Adrenal gland (tissue), 12 donors: ENCODE measurements around the gene GID4. TPM values are rescaled to one million over a fixed set of nuclear protein-coding genes. Genes with fewer than 3 reads are reported as not detected.

Experiments used
- DNase-seq, 7 donors: peaks; one replicate each; pipeline ENCODE4 v3.0.0-alpha.2; 2019 to 2020
- H3K27ac ChIP-seq, 5 donors: fragments of 200-600 bp; sonication (generic) in 4 of 5; 1 replicate in 3 of 5; 2 replicates in 2 of 5; pipeline versions ENCODE4 v1.5.1 to v1.8.0; 2016 to 2020; ENCODE audit warnings: mild to moderate bottlenecking in 1 of 5
- H3K27me3 ChIP-seq: fragments of 200-600 bp; 2 replicates; pipeline ENCODE4 v1.8.0; 2021
- H3K36me3 ChIP-seq, 2 donors: fragments of 200-600 bp; replicated peaks in 1 of 2; 1 replicate in 1 of 2; 2 replicates in 1 of 2; pipeline versions ENCODE4 v1.5.1 to v1.8.0; 2018 to 2022
- H3K4me1 ChIP-seq, 2 donors: fragments of 200-600 bp; replicated peaks in 1 of 2; 1 replicate in 1 of 2; 2 replicates in 1 of 2; pipeline versions ENCODE4 v1.5.1 to v1.8.0; 2018 to 2021
- H3K4me3 ChIP-seq, 4 donors: fragments of 200-600 bp; sonication (generic) in 3 of 4; one replicate each; pipeline ENCODE4 v1.5.1; 2016 to 2018
- H3K9me3 ChIP-seq, 3 donors: fragments of 200-600 bp; sonication (generic) in 1 of 3; replicated peaks in 1 of 3; 1 replicate in 2 of 3; 2 replicates in 1 of 3; pipeline versions ENCODE4 v1.5.1 to v1.8.0; 2016 to 2021
- POLR2A ChIP-seq, 2 donors: fragments of 450-650 bp; IDR thresholded peaks; one replicate each; pipeline ENCODE4 v1.6.1; 2017; ENCODE audit warnings: antibody characterized with exemption in 2 of 2, mild to moderate bottlenecking in 2 of 2, moderate library complexity in 1 of 2
- WGBS, 4 donors: extraction: QIAGEN DNeasy Blood & Tissue Kit in 2 of 4; methylation state at CpG; one replicate each; pipeline versions ENCODE4 v1.1.5 to v1.1.7; 2013 to 2017; 5-methylcytosine and 5-hydroxymethylcytosine counted together
- intact Hi-C, 2 donors: fragments of 100-400 bp; cut with DNase I; formaldehyde crosslinking; loops; one replicate each; pipeline versions ENCODE4 v1.14.1 to v1.15.0; 2022 to 2023
- polyA plus RNA-seq, 3 donors: library from polyadenylated mRNA; stranded (reverse); fragments of 200-250 nt in 2 of 3; fragments of 350-450 nt in 1 of 3; fragmentation: Illumina TruSeq in 1 of 3; extraction: RNeasy Lipid Tissue Mini Kit (QIAGEN cat#74804) in 1 of 3; gene quantifications; one replicate each; pipeline ENCODE4 v1.2.3, GENCODE V29; 2013 to 2014
- total RNA-seq, 9 donors: library from RNA; depleted of rRNA in 4 of 9; stranded (reverse); fragments of >200 nt in 4 of 9; fragments of 120-200 nt in 1 of 9; fragmentation: NEBNext Ultra II Directional in 1 of 9; extraction: Animal tissue kit (Norgen Biotek cat#: 25700) in 1 of 9; gene quantifications; one replicate each; pipeline versions ENCODE4 v1.1.0 to v1.2.4, GENCODE V29; 2013 to 2023
- TF ChIP-seq, protein P1 (sequence below), 6 experiments: fragments of 450-650 bp in 4 of 6; fragments of 200-600 bp in 2 of 6; sonication (generic) in 1 of 6; IDR thresholded peaks; 1 replicate in 5 of 6; 2 replicates in 1 of 6; pipeline versions ENCODE4 v1.5.1 to v1.8.0; 2016 to 2021; ENCODE audit warnings: antibody characterized with exemption in 6 of 6, mild to moderate bottlenecking in 2 of 6, moderate library complexity in 1 of 6
- donor health status: healthy with polysubstance abuse.
- donor health status: Bipolar disorder and iron deficiency.
- donor health status: DM: yes; HTN: yes; CAD: no.
- donor health status: DM: no; HTN: no; CAD: no.
- donor health status: DM: no; HTN: no; CAD: no.
- donor health status: DM: yes; HTN: yes; CAD: no.

The GID4 gene
- total and polyA plus RNA-seq, 12 donors, result 4.2 to 16.7 (median 9.7) TPM

GRCh38 chr17:18069101-18069500 is 29.9 kb downstream of the GID4 start:
- H3K4me3 ChIP-seq, result no peak overlapping the region
- H3K36me3 ChIP-seq, result peaks cover 0 to 20% of the 10 kb centered on the region in 2 donors
- no peaks in the 10 kb centered on the region for H3K9me3 ChIP-seq
- intact Hi-C loops, result no loop called here
- no peaks in the 10 kb centered on the region for H3K27me3 ChIP-seq
- peaks cover 0 to 6% of the 10 kb centered on the region in 2 donors for H3K4me1 ChIP-seq
- TF ChIP-seq POLR2A (IDR thresholded peaks at IDR 0.05), result no peak
- TF ChIP-seq, protein P1, sequence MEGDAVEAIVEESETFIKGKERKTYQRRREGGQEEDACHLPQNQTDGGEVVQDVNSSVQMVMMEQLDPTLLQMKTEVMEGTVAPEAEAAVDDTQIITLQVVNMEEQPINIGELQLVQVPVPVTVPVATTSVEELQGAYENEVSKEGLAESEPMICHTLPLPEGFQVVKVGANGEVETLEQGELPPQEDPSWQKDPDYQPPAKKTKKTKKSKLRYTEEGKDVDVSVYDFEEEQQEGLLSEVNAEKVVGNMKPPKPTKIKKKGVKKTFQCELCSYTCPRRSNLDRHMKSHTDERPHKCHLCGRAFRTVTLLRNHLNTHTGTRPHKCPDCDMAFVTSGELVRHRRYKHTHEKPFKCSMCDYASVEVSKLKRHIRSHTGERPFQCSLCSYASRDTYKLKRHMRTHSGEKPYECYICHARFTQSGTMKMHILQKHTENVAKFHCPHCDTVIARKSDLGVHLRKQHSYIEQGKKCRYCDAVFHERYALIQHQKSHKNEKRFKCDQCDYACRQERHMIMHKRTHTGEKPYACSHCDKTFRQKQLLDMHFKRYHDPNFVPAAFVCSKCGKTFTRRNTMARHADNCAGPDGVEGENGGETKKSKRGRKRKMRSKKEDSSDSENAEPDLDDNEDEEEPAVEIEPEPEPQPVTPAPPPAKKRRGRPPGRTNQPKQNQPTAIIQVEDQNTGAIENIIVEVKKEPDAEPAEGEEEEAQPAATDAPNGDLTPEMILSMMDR (IDR thresholded peaks at IDR 0.05), result no peak
- WGBS, 4 donors, result 87 to 100% (median 95%) methylated on average over 2 of the region's 2 CpGs
- no peak for DNase-seq
- no peak overlapping the region for H3K27ac ChIP-seq

GRCh38 chr17:18070861-18071340 is 31.7 kb downstream of the GID4 start:
- Histone ChIP-seq H3K4me1 (peaks cover 0 to 6% of the 10 kb centered on the region in 2 donors), H3K9me3 (no peaks in the 10 kb centered on the region), H3K27me3 (no peaks in the 10 kb centered on the region), H3K27ac (no peak overlapping the region), H3K36me3 (peaks cover 0 to 2% of the 10 kb centered on the region in 2 donors), H3K4me3 (no peak overlapping the region)
- DNase-seq, result no peak
- intact Hi-C loops, result no loop called here
- TF ChIP-seq, protein P1 (IDR thresholded peaks at IDR 0.05), result no peak
- no peak for TF ChIP-seq POLR2A (IDR thresholded peaks at IDR 0.05)
- 11 to 17% (median 13%) methylated on average over 8 of the region's 8 CpGs for WGBS, 4 donors

GRCh38 chr17:18071751-18072150 is 32.5 kb downstream of the GID4 start:
- no peak for DNase-seq
- Histone ChIP-seq H3K27me3 (no peaks in the 10 kb centered on the region), H3K36me3 (no peaks in the 10 kb centered on the region), H3K4me3 (no peak overlapping the region), H3K27ac (no peak overlapping the region), H3K4me1 (peaks cover 0 to 6% of the 10 kb centered on the region in 2 donors), H3K9me3 (no peaks in the 10 kb centered on the region)
- TF ChIP-seq, protein P1 (IDR thresholded peaks at IDR 0.05), result no peak
- TF ChIP-seq POLR2A (IDR thresholded peaks at IDR 0.05), result no peak
- intact Hi-C loops, result no loop called here

- no peaks in the 10 kb centered on the region for H3K9me3 ChIP-seq
- 80 to 83% (median 82%) methylated on average over 6 of the region's 6 CpGs for WGBS, 4 donors
- TF ChIP-seq, protein P1 (IDR thresholded peaks at IDR 0.05), result no peak
- no peak for TF ChIP-seq POLR2A (IDR thresholded peaks at IDR 0.05)
- DNase-seq, result no peak
- H3K27ac ChIP-seq, result no peak overlapping the region
- no peaks in the 10 kb centered on the region for H3K36me3 ChIP-seq
- H3K27me3 ChIP-seq, result peaks cover 5% of the 10 kb centered on the region
- no peak overlapping the region for H3K4me3 ChIP-seq
- peaks cover 0 to 6% of the 10 kb centered on the region in 2 donors for H3K4me1 ChIP-seq
- intact Hi-C loops, result no loop called here
Observed at GRCh38 chr17:18074566-18075272, 35.5 kb downstream of the GID4 start.
